ENCODE data around the gene RETN. TPM values are rescaled to one million over a fixed set of nuclear protein-coding genes. Genes with fewer than 3 reads are reported as not detected.

Gene RETN
- polyA plus RNA-seq, 1 of the 3 experiments (the other 2 are of a cell fraction) = not detected

DNA sequence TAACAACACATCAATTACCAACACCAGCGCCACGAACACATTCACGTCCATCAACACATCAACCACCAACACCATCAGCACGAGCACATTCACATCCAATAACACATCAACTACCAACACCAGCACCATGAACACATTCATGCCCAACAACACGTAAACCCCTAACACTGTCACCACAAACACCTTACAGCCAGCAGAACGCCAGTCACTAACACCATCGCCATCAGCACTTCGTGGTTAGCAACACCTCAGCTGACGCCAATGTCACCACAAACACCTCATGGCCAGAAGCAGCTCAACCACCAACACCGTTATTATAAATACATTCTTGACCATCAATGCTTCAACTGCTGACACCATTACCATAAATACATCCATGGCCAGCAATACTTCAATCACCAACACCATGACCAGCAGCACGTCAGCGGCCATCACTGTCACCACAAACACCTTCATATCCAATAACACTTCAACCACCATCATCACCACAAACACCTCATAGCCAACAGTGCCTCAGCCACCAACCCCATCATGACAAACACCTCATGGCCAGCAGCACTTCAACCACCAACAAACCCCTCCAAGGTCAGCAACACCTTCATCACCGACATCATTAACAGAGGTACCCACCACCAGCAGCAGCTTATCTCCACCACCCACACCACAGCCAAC is 23.7 kb downstream of the RETN start:
- no peak for TF ChIP-seq FOSL2 (IDR thresholded peaks at IDR 0.05; ENCODE audit: borderline replicate concordance, low read depth)
- no peak for TF ChIP-seq NFIC (IDR thresholded peaks at IDR 0.05; ENCODE audit: borderline replicate concordance)
- no peak for TF ChIP-seq RCOR1 (IDR thresholded peaks at IDR 0.05; ENCODE audit: low read length)
- TF ChIP-seq MEF2A (IDR thresholded peaks at IDR 0.05; ENCODE audit: borderline replicate concordance, low read depth) = no peak
- no peak for TF ChIP-seq SIN3A (IDR thresholded peaks at IDR 0.05; ENCODE audit: borderline replicate concordance, low read depth, low read length)
- TF ChIP-seq RAD21 (IDR thresholded peaks at IDR 0.05; ENCODE audit: low read length) = no peak
- TF ChIP-seq IRF3 (IDR thresholded peaks at IDR 0.05; ENCODE audit: low read depth, low read length) = no peak
- TF ChIP-seq, protein P1, sequence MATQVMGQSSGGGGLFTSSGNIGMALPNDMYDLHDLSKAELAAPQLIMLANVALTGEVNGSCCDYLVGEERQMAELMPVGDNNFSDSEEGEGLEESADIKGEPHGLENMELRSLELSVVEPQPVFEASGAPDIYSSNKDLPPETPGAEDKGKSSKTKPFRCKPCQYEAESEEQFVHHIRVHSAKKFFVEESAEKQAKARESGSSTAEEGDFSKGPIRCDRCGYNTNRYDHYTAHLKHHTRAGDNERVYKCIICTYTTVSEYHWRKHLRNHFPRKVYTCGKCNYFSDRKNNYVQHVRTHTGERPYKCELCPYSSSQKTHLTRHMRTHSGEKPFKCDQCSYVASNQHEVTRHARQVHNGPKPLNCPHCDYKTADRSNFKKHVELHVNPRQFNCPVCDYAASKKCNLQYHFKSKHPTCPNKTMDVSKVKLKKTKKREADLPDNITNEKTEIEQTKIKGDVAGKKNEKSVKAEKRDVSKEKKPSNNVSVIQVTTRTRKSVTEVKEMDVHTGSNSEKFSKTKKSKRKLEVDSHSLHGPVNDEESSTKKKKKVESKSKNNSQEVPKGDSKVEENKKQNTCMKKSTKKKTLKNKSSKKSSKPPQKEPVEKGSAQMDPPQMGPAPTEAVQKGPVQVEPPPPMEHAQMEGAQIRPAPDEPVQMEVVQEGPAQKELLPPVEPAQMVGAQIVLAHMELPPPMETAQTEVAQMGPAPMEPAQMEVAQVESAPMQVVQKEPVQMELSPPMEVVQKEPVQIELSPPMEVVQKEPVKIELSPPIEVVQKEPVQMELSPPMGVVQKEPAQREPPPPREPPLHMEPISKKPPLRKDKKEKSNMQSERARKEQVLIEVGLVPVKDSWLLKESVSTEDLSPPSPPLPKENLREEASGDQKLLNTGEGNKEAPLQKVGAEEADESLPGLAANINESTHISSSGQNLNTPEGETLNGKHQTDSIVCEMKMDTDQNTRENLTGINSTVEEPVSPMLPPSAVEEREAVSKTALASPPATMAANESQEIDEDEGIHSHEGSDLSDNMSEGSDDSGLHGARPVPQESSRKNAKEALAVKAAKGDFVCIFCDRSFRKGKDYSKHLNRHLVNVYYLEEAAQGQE (IDR thresholded peaks at IDR 0.05; ENCODE audit: low read depth, low read length) = no peak
- TF ChIP-seq TCF12 (IDR thresholded peaks at IDR 0.05) = no peak
- Histone ChIP-seq H3K27ac (ENCODE audit: low read depth in 2 of 2, low read length in 1 of 2) (no peak overlapping the region), H3F3A (replicated peaks; ENCODE audit: insufficient read depth) (no peaks in the 10 kb centered on the region), H3K27me3 (ENCODE audit: insufficient read depth) (peaks cover 60% of the 10 kb centered on the region), H2AFZ (ENCODE audit: low read depth) (no peak overlapping the region), H3K4me3 (ENCODE audit: low read depth in 2 of 2, low read length in 1 of 2) (no peak overlapping the region), H3K9me2 (no peaks in the 10 kb centered on the region), H4K20me1 (ENCODE audit: insufficient read depth) (no peaks in the 10 kb centered on the region), H3K9ac (no peak overlapping the region), H3K79me2 (ENCODE audit: insufficient read depth) (no peaks in the 10 kb centered on the region), H3K4me2 (no peak overlapping the region), H3K9me3 (no peaks in the 10 kb centered on the region), H3K4me1 (ENCODE audit: control insufficient read depth in 1 of 2, insufficient read depth in 2 of 2, low read depth in 1 of 2, low read length in 1 of 2) (no peaks in the 10 kb centered on the region), H3K36me3 (replicated peaks in 1 of 2; ENCODE audit: control insufficient read depth in 1 of 2, insufficient read depth in 2 of 2, low read length in 1 of 2) (no peaks in the 10 kb centered on the region)
- WGBS (ENCODE audit: low lambda C conversion rate) = 12% methylated on average over 13 of the region's 13 CpGs
- POLR2A ChIA-PET = no interaction called here
- CTCF ChIA-PET = no interaction called here
- no peak for DNase-seq

DNA sequence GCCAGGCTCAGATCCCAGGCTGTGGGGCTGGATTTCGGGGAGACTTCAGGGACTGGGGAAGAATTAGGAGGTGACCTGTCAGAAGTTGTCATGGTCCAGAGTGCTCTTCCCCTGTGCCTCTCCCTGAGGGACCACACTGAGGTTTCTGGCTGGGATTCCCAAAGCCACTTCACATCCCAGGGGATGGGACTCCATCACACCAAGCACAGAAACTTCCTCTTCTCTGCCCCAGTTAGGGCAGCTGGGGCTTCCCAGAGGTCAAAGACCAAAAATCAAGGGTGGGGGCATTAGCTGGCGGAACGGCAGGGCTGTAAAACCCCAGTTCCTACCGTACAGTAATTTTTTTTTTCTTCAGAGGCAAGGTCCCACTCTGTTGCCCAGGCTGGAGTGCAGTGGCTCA is 25.6 kb downstream of the RETN start:
- H3K4me2 ChIP-seq = no peak overlapping the region
- 0% methylated on average over 1 of the region's 4 CpGs for WGBS (ENCODE audit: low lambda C conversion rate)
- no peak overlapping the region for H3K4me3 ChIP-seq (ENCODE audit: low read depth in 2 of 2, low read length in 1 of 2)
- no peaks in the 10 kb centered on the region for H3K4me1 ChIP-seq (ENCODE audit: control insufficient read depth in 1 of 2, insufficient read depth in 2 of 2, low read depth in 1 of 2, low read length in 1 of 2)
- H3K9me3 ChIP-seq = no peaks in the 10 kb centered on the region
- H3K27ac ChIP-seq (ENCODE audit: low read depth in 2 of 2, low read length in 1 of 2) = no peak overlapping the region
- no peaks in the 10 kb centered on the region for H3K36me3 ChIP-seq (replicated peaks in 1 of 2; ENCODE audit: control insufficient read depth in 1 of 2, insufficient read depth in 2 of 2, low read length in 1 of 2)
- H3K27me3 ChIP-seq (ENCODE audit: insufficient read depth) = peaks cover 63% of the 10 kb centered on the region
- DNase-seq = no peak
- H3K79me2 ChIP-seq (ENCODE audit: insufficient read depth) = no peaks in the 10 kb centered on the region
- CTCF ChIA-PET = no interaction called here
- H3F3A ChIP-seq (replicated peaks; ENCODE audit: insufficient read depth) = no peaks in the 10 kb centered on the region
- TF ChIP-seq SMC3 (IDR thresholded peaks at IDR 0.05; ENCODE audit: low read depth, low read length) (no peak), JUND (IDR thresholded peaks at IDR 0.05) (no peak), NRF1 (IDR thresholded peaks at IDR 0.05; ENCODE audit: low read depth, low read length) (no peak), TAF1 (IDR thresholded peaks at IDR 0.05; ENCODE audit: borderline replicate concordance, low read depth, low read length) (no peak), FOXJ3 (CRISPR knock-in tag; IDR thresholded peaks at IDR 0.05) (no peak), IRF3 (IDR thresholded peaks at IDR 0.05; ENCODE audit: low read depth, low read length) (no peak), RCOR1 (IDR thresholded peaks at IDR 0.05; ENCODE audit: low read length) (no peak), MXI1 (IDR thresholded peaks at IDR 0.05; ENCODE audit: low read depth, low read length) (no peak), GATA2 (CRISPR knock-in tag; IDR thresholded peaks at IDR 0.05) (no peak), RAD21 (IDR thresholded peaks at IDR 0.05; ENCODE audit: low read length) (no peak)
- TF ChIP-seq, protein P2, sequence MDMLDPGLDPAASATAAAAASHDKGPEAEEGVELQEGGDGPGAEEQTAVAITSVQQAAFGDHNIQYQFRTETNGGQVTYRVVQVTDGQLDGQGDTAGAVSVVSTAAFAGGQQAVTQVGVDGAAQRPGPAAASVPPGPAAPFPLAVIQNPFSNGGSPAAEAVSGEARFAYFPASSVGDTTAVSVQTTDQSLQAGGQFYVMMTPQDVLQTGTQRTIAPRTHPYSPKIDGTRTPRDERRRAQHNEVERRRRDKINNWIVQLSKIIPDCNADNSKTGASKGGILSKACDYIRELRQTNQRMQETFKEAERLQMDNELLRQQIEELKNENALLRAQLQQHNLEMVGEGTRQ (IDR thresholded peaks at IDR 0.05; ENCODE audit: borderline replicate concordance, low read depth, low read length) = no peak
- TF ChIP-seq, protein P3, sequence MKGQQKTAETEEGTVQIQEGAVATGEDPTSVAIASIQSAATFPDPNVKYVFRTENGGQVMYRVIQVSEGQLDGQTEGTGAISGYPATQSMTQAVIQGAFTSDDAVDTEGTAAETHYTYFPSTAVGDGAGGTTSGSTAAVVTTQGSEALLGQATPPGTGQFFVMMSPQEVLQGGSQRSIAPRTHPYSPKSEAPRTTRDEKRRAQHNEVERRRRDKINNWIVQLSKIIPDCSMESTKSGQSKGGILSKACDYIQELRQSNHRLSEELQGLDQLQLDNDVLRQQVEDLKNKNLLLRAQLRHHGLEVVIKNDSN (IDR thresholded peaks at IDR 0.05; ENCODE audit: borderline replicate concordance, low read depth) = no peak
- POLR2A ChIA-PET = interaction anchor here (0.7 kb wide), 1 partner anchor 641 kb away, joined by 3 read pairs; no protein-coding TSS in a partner anchor
- no peak overlapping the region for H3K9ac ChIP-seq
- H2AFZ ChIP-seq (ENCODE audit: low read depth) = no peak overlapping the region
- H3K9me2 ChIP-seq = no peaks in the 10 kb centered on the region
- H4K20me1 ChIP-seq (ENCODE audit: insufficient read depth) = no peaks in the 10 kb centered on the region

Measured in SK-N-SH (cell line).